Stimulated activated CD8-positive, alpha-beta memory T cell treated with anti-CD3 and anti-CD28 coated beads, Interleukin-15, amount 100 ng/mL, for 24 hours (primary cell): ENCODE results near the gene TMEM30B.

Experiments used
- DNase-seq: peaks from one replicate; pipeline ENCODE4 v3.0.0-alpha.2; 2020; ENCODE audit warnings: low read depth

The TMEM30B gene

GRCh38 chr14:61298824-61299223 lies 17.7 kb upstream of the TMEM30B start:
- DNase-seq: no peak

- DNase-seq: no peak
Measured at GRCh38 chr14:61297581-61297980, 16.4 kb upstream of the TMEM30B start.

- no peak for DNase-seq
Measured at GRCh38 chr14:61296719-61297502, 15.8 kb upstream of the TMEM30B start.

- DNase-seq: no peak
Measured at GRCh38 chr14:61296151-61296550, 15.0 kb upstream of the TMEM30B start.

- no peak for DNase-seq
Measured at GRCh38 chr14:61290701-61291100, 9.6 kb upstream of the TMEM30B start.

GRCh38 chr14:61288720-61289119 lies 7.6 kb upstream of the TMEM30B start:
- DNase-seq: no peak

GRCh38 chr14:61288228-61288627 lies 7.1 kb upstream of the TMEM30B start:
- DNase-seq: no peak

GRCh38 chr14:61287196-61287595 lies 6.1 kb upstream of the TMEM30B start:
- no peak for DNase-seq

- DNase-seq: no peak
Measured at GRCh38 chr14:61285364-61285763, 4.2 kb upstream of the TMEM30B start.

- DNase-seq: no peak
Measured at GRCh38 chr14:61284001-61284400, 2.9 kb upstream of the TMEM30B start.

- no peak for DNase-seq
Measured at GRCh38 chr14:61282746-61283145, 1.6 kb upstream of the TMEM30B start.

GRCh38 chr14:61281948-61282275 lies 774 bp upstream of the TMEM30B start:
- no peak for DNase-seq

GRCh38 chr14:61280526-61281185 lies 482 bp downstream of the TMEM30B start:
- DNase-seq: peak; percentile 61

GRCh38 chr14:61280092-61280525 lies 1.0 kb downstream of the TMEM30B start:
- peak; percentile 17 for DNase-seq

- no peak for DNase-seq
Measured at GRCh38 chr14:61279082-61279481, 2.1 kb downstream of the TMEM30B start.

GRCh38 chr14:61277784-61278183 lies 3.4 kb downstream of the TMEM30B start:
- no peak for DNase-seq

GRCh38 chr14:61277232-61277631 lies 3.9 kb downstream of the TMEM30B start:
- DNase-seq: no peak

- DNase-seq: no peak
Measured at GRCh38 chr14:61271552-61271951, 9.6 kb downstream of the TMEM30B start.

- DNase-seq: no peak
Measured at GRCh38 chr14:61270714-61271113, 10.4 kb downstream of the TMEM30B start.

- peak; percentile 36 for DNase-seq
Measured at GRCh38 chr14:61269321-61270083, 11.6 kb downstream of the TMEM30B start.

GRCh38 chr14:61268812-61269211 lies 12.3 kb downstream of the TMEM30B start:
- no peak for DNase-seq

GRCh38 chr14:61266891-61267740 lies 14.0 kb downstream of the TMEM30B start:
- DNase-seq: no peak
